Measurements from ENCODE around the gene TBX15.

Gene TBX15

DNA sequence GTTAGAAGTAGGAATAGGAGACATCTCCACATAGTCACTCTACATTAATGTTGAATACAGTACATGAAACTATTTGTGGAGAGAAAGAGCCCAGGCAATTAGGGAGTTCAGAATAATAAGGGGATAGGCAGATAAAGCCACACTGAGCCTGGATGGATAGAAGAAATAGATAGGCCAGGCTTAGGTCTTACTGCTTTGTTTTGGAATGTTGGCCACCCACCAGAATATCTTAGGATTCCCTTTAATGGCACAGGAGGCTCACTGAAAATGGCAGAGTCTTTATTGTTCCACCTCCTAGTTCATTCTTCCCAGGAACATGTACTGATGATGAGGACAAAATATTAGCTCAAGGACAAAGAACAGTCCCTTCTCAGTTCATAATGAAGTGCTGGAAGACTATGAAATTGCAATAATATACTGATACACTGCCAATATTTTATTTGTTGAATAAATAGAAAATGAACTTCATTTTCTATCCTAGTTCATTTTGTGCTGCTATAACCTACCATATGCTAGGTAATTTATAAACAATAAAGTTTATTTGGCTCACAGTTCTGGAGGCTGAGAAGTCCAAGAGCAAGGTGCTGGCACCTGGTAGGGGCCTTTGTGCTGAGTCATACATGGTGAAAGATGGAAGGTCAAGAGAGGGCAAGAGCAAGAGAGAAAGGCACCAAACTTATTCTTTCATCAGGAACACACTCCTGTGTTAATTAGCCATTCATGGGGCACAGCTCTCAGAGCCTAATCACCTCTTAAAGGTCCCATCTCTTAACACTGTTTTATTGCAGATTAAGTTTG is 87.3 kb downstream of the TBX15 start:
- in situ Hi-C loops (cut with MboI; ENCODE audit: low sequenced_read_pairs): no loop called here

DNA sequence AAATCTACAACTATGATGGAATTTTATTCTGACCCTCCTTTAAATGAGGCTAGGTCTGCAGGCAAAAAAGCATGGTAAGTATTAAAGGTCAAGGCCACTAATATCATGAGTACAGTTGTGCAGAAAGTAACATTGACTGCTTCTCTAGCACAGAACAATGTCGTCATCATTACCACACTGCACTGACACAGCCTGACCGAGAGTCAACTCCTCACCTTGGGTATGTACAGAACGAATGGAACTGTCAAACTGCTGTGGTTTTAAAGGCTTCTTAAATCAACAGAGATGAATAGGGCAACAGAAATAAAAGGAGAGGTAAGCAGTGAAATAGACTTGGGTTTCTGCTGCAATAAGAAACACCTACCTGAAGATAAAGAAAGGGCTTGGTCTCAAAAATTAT is 88.8 kb downstream of the TBX15 start:
- in situ Hi-C loops (cut with MboI; ENCODE audit: low sequenced_read_pairs): no loop called here

DNA sequence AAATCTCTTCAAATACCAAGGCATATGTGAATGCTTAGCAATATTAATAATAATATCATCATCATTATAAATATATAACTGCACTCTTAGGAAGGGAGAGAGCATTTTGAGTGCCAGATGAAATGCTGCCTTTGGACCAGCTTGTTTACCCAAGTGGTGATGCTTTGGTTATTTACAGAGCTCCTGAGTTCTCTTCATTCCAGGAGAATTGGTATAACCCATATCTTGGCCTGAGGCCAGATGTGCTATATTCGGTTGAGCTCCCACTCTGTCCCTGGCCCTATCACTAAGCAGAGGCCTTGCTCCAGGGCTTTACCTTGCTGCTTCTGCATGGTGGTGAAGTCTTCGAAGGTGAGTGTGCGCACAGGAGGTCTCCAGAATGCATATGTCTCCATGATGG is 89.4 kb downstream of the TBX15 start:
- in situ Hi-C loops (cut with MboI; ENCODE audit: low sequenced_read_pairs): no loop called here

DNA sequence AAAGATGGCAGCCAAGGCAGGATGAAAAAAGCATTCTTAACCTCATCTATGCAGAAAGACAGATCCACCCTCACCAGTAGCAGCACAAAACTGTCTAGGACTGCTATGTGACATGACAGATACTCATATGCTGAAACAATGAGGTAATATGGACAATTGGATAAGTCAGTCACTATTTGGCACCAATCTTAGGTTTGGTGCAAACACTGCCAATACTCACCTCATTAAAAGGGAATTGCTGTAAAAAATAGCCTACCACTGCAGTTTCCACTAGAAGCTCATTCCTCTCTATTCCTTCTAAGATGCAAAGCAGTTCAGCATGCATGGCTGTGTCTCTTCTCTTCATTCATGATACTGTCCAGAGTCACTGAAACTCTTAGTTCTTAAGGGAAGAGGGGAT is 91.7 kb downstream of the TBX15 start:
- in situ Hi-C loops (cut with MboI; ENCODE audit: low sequenced_read_pairs): no loop called here

DNA sequence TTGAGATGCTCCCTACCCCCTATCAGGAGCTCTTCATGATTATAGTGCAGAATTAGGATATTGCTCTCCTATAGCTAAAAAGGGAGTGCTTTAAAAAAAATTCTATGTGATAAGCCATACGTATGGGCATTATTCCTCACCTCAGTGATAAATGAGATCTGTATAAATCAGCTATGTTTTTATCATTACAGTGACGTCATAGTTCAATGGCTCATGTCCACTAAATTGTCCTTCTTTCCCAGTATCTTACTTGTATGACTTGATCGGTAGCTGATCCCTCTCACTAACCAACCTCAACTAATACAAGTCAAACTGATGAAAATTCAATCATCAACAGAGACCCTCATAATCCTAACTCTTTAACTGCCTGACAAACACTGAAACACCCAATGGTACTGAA is 93.3 kb downstream of the TBX15 start:
- in situ Hi-C loops (cut with MboI; ENCODE audit: low sequenced_read_pairs): no loop called here

DNA sequence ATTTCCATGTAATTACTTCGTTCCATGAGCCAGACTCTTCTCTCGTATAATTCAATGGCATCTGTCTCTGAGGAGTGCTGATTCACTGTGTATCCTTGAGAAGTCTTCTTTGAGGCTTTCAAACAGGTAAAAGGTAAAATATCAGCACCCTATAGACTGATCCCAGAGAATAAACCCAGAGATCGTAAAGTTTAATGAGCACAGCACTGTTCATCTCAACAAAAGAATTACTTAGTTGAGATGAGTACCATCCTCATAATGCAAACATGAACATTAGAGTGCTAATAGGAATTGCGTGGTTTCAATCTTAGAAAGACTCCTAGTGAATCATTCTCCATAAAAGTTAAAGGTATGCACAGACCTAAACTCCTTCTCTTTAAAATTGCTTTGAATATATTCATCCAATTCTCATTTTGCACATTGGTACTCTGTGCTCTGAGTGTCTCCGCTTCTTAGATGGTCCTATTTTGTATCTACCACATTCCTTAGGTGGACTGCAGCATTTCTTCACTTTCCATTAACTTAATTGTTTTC is 97.2 kb downstream of the TBX15 start:
- in situ Hi-C loops (cut with MboI; ENCODE audit: low sequenced_read_pairs): no loop called here

DNA sequence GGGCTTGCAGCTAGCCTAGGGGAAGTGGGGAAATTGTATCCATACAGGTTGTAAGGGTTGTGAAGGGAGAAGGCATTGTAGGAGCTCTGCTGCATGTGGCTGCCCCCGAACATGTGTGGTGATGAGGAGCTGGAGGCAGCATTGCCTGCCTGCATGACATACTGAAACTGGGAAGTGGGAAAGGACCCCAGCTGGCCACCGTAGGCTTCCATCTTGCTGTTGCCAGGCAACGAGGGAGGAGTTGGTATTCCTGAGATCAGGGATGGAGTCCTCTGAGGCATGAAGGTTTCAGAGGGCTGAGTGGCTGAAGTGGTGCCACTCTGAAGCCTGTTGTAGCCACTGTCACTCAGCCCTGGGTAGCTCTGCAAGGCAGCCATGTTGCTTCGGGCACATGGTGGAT is 103.2 kb downstream of the TBX15 start:
- in situ Hi-C loops (cut with MboI; ENCODE audit: low sequenced_read_pairs): no loop called here

DNA sequence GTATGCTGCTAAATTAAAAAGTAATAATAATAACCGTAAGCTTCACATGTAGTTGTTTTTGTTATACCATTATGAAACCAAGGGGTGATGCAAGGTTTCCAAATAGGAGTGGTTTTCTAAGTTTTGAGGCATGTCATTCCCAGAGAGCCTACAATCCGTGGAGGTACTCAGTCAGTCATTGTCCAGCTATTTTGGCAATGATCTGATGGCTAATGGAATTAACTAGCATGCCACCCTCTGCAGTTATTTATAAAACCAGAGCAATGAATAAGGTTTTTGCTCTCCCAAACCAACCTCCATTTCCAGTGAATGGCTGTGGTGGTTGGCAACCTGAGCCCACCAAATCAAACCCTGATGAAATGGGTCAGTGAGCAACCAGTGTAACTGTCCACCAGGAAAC is 106.4 kb downstream of the TBX15 start:
- in situ Hi-C loops (cut with MboI; ENCODE audit: low sequenced_read_pairs): no loop called here

DNA sequence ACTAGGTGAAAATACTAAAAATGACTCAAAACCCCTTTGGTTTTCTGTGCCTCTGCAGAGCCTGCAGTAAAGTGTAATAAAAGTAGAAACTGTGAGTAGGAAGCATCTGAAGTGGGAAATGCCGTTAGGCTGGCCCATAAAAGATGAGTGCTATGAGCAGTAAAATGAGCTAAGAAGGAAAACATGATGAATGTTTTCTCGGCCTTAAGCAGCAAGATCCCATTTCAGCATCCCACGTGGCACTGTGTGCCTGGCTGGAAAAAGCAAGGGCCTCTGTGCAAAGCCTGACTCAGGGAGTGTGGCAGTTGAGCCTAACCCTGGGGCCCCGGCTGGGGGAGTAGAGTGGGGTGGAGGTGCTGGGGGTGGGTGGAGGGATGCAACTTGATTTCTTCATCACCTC is 109.5 kb downstream of the TBX15 start:
- in situ Hi-C loops (cut with MboI; ENCODE audit: low sequenced_read_pairs): no loop called here

DNA sequence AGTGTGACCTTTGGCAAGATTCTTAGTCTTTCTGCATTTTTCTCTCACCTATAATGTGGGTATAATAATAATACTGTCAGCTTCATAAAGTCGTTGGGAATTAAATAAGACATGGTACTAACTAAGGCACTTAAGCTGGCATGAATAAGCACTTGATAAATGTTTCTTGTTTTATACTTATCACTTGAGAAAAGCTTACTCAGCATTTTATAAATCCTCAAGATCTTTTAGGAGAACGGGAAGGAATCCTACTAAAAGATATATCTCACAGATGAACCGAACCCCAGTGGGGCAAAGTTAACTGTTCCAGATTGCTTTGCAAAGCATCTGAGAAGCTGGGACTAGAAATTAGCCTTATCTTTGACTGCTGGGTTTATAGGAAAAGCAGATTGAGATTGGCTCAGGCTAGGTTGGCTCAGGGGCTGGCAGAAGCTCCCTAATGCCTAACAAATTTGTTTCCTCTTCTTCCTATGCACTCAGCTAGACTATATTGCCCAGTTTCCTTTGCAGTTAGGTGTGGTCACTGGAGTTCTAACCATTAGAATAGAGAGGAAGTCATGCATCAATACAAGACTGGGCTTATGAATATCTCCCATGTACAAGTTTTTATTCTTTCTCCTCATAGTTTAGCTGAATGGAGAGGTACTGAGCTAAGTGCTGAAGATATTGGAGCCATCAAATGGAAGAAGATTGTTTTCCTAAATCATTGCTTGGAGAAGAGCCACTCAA is 110.3 kb downstream of the TBX15 start:
- in situ Hi-C loops (cut with MboI; ENCODE audit: low sequenced_read_pairs): no loop called here

DNA sequence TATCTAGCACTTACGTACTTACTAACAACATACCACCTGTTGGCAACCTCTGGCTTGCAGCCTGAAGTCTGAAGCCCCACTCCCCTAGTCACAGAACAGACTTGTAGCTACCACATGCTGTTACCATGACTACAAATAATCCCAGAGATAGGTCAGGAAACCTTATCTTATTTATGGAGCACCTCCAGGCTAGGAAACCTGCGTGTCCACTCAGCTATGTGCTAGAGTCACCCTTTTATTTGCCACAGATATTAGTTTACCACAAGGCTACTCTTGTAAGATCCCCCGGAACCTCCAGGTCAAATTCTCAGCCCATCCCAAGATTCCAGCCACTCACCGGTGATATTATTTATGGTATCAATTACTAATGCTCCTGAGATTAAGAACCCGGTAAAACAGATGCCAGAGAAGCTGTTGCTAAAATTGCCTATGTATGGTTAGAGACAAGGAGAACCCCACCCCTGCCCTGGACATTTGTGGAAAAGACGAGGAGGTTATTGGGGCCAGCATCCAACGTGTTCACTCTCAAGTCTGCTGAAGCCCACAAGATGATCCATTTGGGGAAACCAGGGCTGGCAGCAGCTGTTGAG is 116.5 kb downstream of the TBX15 start:
- in situ Hi-C loops (cut with MboI; ENCODE audit: low sequenced_read_pairs): no loop called here

DNA sequence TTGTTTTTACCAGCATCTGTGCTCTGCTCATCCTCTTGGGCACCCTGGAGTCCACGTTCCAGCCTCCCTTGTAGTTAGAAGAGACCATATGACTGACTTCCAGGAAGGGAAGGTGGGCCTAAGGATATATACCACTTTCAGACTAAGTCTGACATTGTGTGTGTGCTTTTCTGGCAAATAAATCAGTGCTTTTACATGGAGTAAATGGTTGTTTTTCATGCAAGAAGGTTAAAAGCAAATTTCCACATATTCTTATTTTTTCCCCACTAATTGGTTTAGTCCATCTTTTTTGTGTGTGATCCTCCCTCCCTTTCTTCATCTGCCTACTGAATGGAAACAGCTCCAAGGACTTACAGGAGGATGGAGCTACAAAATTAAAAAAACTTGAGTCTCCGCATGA is 119.8 kb downstream of the TBX15 start:
- in situ Hi-C loops (cut with MboI; ENCODE audit: low sequenced_read_pairs): no loop called here

DNA sequence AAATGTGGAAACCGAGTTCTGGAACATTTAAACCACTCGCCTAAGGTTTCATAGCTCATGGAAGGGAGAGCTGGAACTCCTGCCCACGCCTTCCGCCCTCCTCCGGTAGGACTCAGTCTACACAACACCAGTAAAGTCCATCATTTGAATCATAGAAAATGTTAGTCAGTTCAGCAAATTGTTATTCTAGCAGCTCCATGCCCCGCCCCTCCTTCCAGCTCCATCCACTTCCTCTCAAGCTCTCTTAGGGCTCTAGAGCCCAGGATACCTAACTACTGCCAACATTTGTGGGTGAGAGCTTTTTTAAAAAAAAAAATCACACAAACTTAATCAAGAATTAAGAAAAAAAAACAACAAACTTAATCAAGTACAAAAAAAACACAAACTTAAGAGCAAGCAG is 121.8 kb downstream of the TBX15 start:
- in situ Hi-C loops (cut with MboI; ENCODE audit: low sequenced_read_pairs): no loop called here

DNA sequence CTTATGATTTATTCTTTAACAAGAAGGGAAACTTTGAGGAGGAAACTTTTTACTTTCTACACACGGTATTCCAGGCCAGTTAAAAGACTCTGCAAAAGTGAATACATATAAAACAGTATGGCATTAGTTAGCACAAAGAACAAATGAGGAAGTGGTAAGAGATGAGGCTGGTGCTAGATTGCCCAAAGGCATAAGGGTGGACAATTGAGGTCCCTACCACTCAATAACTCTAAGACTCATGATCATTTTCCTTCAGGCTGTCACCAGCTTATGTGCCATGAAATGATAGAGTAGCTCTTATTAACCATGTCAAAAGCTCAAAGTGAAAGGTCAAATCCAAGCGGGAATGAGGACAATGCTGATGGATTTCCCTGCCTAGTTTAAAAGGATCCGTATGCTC is 124.5 kb downstream of the TBX15 start:
- in situ Hi-C loops (cut with MboI; ENCODE audit: low sequenced_read_pairs): no loop called here

DNA sequence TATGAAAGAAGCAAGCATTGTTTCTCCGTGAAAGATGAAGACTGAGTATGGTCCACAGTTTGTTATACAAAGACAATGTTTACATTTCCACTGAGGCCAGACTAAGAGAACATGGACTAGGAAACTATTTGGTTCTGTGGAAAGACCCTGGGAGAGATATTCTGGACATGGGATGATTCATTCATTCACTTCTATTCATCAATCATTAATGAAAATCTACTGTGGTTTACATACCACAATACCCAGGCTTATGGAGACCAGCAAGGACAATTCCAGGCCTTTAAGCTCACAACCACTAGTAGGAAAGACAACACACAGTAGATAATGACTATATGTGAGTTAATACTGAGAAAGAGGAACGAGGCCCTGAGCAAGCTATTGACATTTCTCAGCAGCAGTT is 125.4 kb downstream of the TBX15 start:
- in situ Hi-C loops (cut with MboI; ENCODE audit: low sequenced_read_pairs): no loop called here

DNA sequence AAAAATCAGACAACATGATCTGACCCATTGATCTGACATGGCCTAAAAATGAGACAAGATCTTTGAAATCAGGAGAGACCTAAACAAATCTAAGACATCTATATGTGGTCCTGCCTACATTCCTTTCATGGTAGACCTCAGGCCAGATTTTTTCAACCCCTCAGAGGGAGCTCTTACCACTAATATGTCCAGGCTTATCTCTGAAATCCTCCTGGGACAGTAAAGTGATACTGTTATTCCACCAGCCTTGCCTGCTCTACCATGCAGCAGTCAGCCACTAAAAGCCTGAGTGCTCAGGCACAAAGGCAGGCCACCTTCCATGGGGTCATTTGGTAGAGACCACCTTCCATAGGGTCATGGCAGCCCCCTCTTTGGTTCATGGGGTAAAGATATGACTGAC is 126.9 kb downstream of the TBX15 start:
- in situ Hi-C loops (cut with MboI; ENCODE audit: low sequenced_read_pairs): no loop called here

DNA sequence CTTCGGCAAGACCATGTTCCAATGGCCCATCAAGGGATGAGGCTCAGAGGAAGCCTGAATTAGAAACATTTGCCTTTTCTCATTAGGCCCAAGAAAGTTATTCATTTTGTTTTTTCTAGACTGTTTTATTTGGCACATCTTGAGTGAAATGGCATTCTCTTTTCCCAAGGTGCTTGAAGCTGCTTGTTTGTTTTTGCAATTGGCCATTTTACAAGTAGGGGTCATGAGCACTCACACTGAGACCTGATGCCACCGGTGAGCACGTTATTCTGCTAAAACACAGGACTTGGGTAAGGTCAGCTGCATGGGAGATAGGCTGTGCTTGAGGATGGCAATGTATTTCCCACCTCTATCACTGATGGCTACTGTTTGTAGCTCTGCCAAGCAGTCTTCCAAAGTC is 128.1 kb downstream of the TBX15 start:
- in situ Hi-C loops (cut with MboI; ENCODE audit: low sequenced_read_pairs): no loop called here

DNA sequence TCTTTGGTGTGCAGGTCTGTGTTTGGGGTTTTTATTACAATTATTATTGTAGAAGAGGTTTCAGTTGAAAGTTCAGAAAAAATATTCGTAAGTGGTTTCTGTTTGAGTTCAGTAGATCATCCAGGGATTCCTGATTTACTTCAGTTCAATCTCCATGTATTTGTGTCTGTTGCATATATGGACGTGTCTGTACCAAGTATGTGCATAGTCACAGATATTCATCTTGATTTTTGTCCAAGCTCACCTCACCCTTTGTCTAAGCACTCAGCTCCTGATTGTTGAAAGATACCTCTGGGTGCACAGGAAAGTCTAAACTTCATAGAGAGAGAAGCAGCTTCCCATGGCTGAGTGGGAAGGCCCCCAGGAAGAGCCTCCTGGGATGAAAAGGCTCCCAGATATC is 141.7 kb downstream of the TBX15 start:
- in situ Hi-C loops (cut with MboI; ENCODE audit: low sequenced_read_pairs): no loop called here

DNA sequence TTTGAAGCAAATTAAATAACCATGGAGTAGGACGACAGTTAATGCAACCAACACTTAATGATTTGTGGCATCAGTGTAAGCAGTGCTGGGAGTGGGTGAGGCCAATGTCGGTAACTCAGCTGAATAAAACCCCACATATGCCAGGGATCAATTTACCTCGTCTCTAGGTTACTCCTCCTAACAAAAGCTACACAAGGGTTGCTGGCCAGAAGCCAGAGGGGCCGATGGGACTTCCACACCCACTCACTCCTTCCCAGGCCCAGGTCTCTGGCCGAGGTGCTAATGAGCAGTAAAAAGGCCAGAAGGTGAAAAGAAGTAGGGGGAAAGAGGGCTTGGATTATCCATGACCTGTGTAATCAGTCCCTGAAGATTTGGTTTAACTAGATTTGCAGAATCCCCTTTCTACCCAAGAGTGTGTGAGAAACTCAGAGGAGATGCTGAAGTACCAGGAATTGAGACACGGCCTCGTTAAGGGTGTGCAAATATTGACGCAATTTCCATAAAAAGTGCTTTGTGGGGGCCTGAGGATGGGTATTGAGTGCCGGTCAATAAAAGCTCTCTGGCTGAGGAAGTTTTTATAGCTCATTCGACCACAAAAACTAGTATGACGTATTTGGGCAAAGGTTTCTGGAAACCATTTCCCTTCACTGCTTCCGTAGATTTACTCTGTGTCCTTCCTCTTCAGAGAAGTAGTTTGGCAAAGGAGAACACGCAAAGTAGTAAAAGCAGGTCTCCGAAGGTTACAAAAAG is 145.5 kb downstream of the TBX15 start:
- in situ Hi-C loops (cut with MboI; ENCODE audit: low sequenced_read_pairs): no loop called here

DNA sequence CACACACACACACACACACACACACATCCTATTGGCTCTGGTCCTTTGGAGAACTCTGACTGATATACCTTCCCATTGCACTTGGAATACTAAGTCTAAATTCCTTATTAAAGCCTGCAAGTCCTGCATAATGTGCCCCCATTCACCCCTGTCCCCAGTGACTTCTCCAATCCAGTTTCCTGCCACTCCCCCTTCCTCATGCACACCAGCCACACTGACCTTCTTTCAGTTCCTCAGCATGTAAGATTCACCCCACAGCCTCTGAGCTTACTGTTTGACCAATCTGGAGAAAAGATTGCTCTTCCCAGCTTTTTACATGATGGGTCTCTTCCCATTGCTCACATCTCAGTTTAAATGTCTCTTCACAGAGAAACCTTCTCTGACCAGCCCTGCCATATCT is 146.6 kb downstream of the TBX15 start:
- in situ Hi-C loops (cut with MboI; ENCODE audit: low sequenced_read_pairs): no loop called here
